Measurements from ENCODE around the gene LDLRAD4.

DNA sequence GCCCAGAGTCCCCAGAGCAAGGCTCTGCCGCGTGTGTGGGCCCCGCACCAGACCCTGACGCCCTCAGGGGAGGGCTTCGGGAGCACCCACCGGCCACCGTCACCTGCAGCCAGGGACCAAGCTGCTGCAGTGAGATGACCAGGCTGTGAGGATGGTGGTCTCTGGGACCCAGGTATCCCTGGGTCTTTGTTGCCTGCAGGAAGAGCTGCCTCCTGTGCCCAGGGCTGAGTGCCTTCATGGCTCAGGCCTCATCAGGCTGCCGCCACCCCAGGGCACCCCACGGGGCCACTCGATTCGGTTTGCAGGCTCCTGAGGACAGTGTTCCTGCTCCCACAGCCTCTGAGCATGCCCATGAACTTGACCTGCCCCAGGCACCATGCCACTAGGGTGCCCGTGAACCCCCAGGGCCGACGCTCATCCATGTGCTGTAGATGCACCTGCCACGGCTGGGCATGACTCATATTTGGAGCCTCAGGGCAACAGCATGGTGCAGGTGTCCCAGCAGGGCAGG, 398.0 kb downstream of the LDLRAD4 start:
- TF ChIP-seq, protein P1, sequence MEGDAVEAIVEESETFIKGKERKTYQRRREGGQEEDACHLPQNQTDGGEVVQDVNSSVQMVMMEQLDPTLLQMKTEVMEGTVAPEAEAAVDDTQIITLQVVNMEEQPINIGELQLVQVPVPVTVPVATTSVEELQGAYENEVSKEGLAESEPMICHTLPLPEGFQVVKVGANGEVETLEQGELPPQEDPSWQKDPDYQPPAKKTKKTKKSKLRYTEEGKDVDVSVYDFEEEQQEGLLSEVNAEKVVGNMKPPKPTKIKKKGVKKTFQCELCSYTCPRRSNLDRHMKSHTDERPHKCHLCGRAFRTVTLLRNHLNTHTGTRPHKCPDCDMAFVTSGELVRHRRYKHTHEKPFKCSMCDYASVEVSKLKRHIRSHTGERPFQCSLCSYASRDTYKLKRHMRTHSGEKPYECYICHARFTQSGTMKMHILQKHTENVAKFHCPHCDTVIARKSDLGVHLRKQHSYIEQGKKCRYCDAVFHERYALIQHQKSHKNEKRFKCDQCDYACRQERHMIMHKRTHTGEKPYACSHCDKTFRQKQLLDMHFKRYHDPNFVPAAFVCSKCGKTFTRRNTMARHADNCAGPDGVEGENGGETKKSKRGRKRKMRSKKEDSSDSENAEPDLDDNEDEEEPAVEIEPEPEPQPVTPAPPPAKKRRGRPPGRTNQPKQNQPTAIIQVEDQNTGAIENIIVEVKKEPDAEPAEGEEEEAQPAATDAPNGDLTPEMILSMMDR (conservative IDR thresholded peaks at IDR 0.05; ENCODE audit: low read depth, low read length) = no peak
- TF ChIP-seq EZH2 (IDR thresholded peaks at IDR 0.05; ENCODE audit: borderline replicate concordance, low read depth, low read length, poor library complexity, severe bottlenecking) = no peak

Measured in A673 (cell line).